ENCODE measurements around the gene GNAQ.
"Not testable (repeated sequence)": the region's sequence is repeated elsewhere in the genome, so short reads cannot be mapped to it uniquely, and the experiment has no call there.

GNAQ gene

DNA sequence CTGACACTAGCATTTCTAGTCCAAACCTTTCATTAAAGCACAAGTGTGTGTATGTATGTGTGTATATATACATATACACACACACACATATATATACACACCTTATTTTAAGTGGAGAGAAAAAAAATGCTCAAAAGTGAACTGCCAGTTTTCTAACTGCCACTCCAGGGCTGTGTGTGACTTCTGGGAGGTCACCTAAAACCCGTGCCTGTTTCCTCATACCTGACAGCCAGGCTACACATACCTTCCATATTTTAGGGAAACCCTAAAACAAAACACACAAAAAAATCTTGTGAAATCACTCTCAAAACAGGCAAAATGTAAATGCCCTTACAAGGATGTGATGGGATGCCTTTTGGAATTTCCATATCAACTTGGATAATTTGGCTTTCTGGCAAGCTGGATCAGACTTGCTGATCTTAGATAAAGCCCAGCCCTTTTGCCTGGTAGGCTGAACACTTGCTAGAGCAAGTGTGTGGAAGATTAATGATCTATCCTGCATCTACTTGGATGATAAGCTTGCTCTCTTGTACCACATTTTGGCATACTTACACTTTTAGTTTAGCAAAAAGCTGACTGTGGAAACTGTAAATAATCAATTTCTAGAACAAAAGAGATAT, 127.8 kb downstream of the GNAQ start:
- no peak for DNase-seq (ENCODE audit: low read depth in 2 of 2)

DNA sequence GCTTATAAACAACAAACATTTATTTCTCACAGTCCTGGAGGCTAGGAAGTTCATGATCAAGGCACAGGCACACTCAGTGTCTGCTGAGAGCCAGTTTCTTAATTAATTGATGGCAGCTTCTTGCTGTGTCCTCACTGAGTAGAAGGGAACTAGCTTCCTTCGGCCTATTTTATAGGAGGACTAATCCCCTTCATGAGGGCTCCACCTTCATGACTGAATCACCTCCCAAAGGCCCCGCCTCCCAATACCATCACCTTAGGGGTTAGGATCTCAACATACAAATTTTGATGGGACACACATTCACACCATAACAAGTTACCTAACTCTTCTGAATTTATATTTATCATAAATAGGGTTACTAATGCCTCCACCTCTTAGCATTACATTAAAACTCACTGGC, 129.8 kb downstream of the GNAQ start:
- DNase-seq (ENCODE audit: low read depth in 2 of 2) = no peak

GRCh38 chr9:77901018-77901417, 130.6 kb downstream of the GNAQ start:
- DNase-seq (ENCODE audit: low read depth in 2 of 2) = no peak

- no peak for DNase-seq (ENCODE audit: low read depth in 2 of 2)
Measured at GRCh38 chr9:77899679-77900354, 131.8 kb downstream of the GNAQ start.

- no peak for DNase-seq (ENCODE audit: low read depth in 2 of 2)
Measured at GRCh38 chr9:77898864-77899263, 132.7 kb downstream of the GNAQ start.

GRCh38 chr9:77896938-77897667, 134.5 kb downstream of the GNAQ start:
- DNase-seq (ENCODE audit: low read depth in 2 of 2) = no peak

GRCh38 chr9:77896269-77896937, 135.2 kb downstream of the GNAQ start:
- DNase-seq (ENCODE audit: low read depth in 2 of 2) = no peak

DNA sequence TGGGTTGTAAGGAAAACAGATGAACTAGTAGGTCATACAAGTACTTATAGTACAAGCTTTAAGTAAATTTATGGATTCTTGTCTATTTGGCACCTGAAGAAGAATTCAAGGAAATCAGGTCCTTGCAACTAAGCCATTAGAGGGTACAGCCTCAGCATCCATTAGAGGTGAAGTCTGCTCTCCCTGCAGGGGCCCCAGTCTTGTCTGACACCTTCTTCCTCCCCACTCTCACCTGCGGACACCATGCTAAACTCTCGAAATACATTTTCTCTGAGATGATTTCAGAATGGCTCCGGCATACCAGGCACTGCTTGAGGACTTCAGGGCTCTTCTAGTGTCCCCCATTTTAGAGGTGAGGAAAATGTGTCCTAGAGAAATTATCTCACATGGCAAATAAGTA, 137.9 kb downstream of the GNAQ start:
- DNase-seq (ENCODE audit: low read depth in 2 of 2) = no peak

DNA sequence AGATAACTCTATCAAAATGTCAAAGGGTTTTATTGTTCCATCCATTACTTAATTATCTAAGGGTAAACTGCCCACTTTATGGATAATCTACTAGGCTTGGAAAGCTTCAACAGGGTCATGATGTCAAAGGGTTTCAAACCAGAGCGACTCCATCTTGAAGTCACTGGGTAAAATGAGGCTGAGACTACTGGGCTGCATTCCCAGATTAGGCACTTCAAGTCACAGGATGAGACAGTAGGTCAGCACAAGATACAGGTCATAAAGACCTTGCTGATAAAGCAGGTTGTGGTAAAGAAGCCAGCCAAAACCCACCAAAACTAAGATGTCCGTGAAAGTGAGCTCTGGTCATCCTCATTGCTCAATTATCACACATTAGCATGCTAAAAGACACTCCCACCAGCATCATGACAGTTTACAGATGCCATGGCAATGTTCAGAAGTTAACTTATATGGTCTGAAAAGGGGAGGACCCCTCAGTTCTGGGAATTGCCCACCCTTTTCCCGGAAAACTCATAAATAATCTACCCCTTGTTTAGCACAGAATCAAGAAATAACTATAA, 138.6 kb downstream of the GNAQ start:
- no peak for DNase-seq (ENCODE audit: low read depth in 2 of 2)

DNA sequence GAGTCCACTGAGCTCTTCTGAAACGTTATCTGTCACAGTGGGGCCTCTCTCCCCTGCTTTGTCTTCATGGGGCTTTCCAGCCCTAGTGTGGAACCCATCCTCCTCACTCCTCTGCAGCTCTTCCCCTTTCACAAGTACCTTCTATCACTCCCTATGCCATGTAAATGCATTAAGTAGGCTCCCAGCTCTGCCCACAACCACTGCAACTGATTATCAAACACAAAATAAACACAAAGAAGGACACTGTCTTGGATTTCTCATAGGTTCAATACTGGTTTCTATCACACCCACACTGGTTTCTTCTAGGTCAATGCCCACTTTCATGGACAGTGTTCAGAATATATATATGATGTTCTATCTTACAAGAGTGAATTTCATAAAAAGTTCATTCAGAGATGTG, 139.4 kb downstream of the GNAQ start:
- no peak for DNase-seq (ENCODE audit: low read depth in 2 of 2)

GRCh38 chr9:77891128-77891800, 140.3 kb downstream of the GNAQ start:
- no peak for DNase-seq (ENCODE audit: low read depth in 2 of 2)

DNA sequence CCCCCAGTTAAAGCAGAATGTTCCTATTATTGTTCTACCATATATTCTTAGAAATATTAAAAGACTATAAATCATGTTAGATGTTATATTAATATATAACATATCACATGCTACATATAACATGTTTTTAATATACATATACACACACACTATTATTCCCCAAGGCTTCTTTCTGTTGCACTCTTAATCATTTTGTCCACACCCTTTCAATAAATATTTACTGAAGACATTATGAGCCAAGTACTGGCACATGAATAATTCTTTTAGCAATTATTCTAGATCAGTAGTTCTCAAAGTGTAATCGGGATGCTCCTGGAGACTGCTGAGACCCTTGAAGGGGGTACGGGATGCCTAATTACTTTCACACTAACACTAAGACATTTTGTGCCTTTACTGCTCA, 143.9 kb downstream of the GNAQ start:
- no peak for DNase-seq (ENCODE audit: low read depth in 2 of 2)

GRCh38 chr9:77885104-77885672, 146.4 kb downstream of the GNAQ start:
- no peak for DNase-seq (ENCODE audit: low read depth in 2 of 2)

DNA sequence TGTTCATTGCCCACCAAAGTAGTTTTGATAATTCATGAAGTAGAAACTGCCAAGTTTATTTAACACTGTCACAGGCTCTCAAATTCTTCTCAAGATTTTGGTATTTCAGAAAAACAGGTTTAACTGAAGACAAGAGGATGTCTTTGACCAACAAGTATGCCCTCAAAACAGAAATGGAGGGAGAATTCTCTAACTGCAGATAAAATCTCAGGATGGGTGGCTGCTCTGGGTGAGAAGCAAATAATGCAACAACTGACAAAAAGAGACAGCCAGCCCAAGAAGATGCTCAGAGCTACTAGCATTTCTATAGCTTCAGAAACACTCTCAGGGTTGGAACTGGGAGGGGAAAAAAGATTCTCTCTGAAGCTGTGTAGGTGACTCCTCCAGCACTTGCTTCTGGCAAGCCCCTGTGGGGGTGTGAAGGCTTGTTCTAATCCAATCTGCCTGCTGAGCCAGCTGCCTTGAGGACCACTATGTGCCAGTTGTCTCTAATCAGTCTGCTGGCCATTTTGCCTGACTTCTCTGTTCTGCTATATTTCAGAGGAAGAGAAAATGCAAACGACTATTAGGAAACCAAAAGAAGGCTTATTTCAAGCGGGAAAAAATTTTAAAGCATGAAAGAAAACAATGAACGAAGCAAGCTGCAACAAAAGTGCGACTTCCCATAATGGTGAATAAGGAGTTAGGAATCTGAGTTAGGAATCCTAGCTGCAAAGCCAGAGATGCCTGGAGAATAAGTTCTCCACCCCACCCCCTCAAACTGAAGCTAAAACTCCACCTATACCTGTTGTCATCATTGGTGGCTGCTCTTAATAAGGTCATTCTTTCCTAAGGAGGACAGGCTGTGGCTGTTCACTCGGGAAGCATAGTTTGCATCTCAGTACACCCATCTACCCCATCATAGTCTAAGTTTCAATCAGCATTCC, 147.5 kb downstream of the GNAQ start:
- no peak for DNase-seq (ENCODE audit: low read depth in 2 of 2)

DNA sequence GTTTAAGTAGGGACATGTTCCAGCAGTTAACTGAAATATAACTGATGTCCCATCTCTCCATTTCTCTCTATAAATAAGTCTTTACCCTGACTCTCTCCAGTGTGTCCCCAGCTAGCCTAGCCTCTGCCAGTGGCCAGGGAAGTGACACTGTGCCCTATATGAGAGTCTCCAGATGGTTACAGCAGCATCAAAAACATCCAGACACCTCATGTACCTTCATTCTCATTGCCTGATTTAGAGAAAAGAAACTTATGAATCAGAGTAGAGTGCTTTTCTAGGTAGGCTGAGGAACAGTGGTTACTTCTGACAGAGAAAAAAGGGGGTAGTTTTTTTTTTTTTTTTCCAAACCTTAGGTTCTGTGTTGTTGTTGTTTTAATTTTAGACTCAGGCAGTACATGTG, 148.5 kb downstream of the GNAQ start:
- DNase-seq (ENCODE audit: low read depth in 2 of 2) = no peak

GRCh38 chr9:77882294-77882693, 149.3 kb downstream of the GNAQ start:
- no peak for DNase-seq (ENCODE audit: low read depth in 2 of 2)

GRCh38 chr9:77881634-77882033, 150.0 kb downstream of the GNAQ start:
- not testable (repeated sequence) for DNase-seq (ENCODE audit: low read depth in 2 of 2)

GRCh38 chr9:77881111-77881510, 150.5 kb downstream of the GNAQ start:
- DNase-seq (ENCODE audit: low read depth in 2 of 2) = no peak

GRCh38 chr9:77879437-77879943, 152.1 kb downstream of the GNAQ start:
- no peak for DNase-seq (ENCODE audit: low read depth in 2 of 2)

GRCh38 chr9:77878793-77879192, 152.8 kb downstream of the GNAQ start:
- DNase-seq (ENCODE audit: low read depth in 2 of 2) = not testable (repeated sequence)
